GM19023 (cell line): ENCODE measurements around the gene CIDEA.

Experiments
- ATAC-seq: cut with Tn5 transposase; IDR thresholded peaks from one replicate; pipeline ENCODE4 v1.9.1; 2021; ENCODE audit warnings: mild to moderate bottlenecking, moderate library complexity; ENCODE audit not compliant: unreplicated experiment

CIDEA gene

DNA sequence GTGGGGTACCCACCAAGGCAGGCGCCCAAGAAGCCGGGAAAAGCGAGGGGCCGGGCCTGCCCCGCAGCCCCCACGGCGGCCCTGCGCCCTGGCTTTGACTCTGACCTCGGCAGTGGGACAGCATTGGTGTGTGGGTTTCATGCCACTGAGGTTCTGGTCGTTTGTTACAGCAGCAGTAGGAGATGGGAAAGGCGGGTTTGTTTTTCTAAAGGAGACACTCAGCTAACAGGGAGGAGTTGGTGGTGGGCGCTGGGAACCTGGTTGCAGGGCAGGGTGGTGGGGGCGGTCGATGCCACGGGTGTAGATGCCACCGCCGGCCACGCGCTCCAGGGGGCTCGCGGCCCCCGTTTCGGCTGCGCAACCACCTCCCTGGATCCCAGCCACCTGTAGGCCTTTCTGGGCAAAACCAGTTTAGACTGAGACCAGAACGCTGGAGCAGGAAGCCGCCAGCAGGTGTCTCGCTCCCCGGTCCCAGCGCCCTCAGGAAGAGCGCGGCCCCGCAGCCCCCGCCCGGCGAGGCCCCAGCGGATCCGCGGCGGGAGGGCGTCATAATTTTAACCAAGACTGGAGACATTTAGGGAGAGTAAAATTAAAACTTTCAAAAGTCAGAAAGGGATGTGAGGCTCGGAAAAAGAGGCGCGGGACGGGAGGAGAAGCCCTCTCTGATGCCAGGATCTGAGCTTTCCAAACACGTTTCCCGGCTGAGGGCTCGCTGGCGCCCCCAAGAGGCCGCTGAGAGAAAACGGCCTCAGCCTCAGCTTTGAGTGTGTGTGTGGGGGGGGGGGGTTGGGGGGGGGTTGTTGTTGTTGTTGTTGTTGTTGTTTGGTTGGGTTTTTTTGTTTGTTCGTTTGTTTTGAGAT is 17.4 kb downstream of the CIDEA start:
- peak; percentile 82 for ATAC-seq

DNA sequence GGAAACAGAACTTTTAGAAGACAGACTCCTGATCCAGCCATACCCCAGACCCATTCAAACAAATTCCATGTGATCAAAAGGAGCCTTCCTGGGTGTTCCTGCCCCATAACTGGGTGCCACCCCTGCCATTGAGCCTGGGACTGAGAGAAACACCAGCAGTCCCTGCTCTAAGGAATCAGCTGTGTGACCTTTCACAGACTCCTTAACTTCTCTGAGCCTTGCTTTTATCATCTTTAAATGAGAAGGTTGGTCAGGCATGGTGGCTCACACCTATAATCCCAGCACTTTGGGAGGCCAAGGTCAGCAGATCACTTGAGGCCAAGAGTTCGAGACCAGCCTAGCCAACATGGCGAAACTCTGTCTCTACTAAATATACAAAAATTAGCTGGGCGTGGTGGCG is 20.6 kb downstream of the CIDEA start:
- ATAC-seq = no peak

DNA sequence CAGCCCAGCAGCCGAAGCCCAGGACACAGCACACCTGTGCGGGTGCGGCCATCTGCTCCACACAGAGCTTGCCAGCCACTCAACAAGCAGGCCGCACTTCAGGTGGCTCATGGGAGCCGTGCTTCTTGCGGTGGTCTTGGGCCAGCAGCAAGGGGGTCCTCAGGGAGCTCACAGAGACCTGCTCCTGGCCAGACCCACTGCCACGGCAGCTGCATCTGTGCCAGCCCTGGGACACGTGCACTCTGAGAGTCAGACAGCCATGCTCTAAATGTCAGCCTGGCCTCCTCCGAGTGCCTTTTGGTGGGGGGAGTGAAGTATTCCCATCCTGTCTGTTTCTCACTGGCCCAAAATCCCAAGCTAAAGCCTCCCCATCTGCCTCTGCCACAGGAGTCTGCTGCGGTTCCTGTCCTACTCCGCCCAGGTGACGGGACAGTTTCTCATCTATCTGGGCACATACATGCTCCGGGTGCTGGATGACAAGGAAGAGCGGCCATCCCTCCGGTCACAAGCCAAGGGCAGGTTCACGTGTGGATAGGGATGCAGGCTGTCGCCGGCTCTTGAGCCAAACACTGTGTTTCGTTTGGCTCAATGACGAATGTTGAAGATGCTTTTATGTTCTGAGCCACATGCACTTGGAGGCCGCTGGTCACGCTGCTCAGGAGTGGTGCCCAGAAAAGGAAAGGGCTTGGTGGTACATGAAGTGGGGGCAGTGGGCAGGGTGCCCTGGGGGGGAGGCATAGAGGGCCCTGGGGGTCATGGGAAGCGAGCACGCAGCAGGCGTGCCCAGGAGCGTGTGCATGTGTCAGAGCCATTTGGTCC is 22.8 kb downstream of the CIDEA start:
- ATAC-seq = no peak

DNA sequence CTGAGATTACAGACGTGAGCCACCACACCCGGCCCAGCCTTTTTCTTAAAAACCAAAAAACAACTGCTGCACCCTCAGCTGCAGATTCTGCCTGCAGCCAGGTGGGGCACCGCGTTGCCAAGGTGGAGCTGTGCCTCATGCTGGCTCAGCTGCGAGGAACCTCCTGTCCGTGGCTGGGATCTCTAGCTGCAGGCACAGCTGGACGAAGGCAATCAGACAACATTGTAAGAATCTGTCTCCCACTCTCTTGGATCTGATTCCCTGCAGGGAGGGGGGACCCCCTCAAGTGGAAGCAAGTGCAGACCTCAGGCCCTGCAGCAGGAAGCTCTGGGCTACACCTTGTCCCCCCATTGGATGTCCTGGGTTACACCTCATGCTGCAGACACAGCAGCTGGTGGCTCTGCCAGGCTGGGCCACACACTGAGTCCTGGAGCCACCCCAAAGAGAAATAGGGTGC is 24.1 kb downstream of the CIDEA start:
- no peak for ATAC-seq

DNA sequence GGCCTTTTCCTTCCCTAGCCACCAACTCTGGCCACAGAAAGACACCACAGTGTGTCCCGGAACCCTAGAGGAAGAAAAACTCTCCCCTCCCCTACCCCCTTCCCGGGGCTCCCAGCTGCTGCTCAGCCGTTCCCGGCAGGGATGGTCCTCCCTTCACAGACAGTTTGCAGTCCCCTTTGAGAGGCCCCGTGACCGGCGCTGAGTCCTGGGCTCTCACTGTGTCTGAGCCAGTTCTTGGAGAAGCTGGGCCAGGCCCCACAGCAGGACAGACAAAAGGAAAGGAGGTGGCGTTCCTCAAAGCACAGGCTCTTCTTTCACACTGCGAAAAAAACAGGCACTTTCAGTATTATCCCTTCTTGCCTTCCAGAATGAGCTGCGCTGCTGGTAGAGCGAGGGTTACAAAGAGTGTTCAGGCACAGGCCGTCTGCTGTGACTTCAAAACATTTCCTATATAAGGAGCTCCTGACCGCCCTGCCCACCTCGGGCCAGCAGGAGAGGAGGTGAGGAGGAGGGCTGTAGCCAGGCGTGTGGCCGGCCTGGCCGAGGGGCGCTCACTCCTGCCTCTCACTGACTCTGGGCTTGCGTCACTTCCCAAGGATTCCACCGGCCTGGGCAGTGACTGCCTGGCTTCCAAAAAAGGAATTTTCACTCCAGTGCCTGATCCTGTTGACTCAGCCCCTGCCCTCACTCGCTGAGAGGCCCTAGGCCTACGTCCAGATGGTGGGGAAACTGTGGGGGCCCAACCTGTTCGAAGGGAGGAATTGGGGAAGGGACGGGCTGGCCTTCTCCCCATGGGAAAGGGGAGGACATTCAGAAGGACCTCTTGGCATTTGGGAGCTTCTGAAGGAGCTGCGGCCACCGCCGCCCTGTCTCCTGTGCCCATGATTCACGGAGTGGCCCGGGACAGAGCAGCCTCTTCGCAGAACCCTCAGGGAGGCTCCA is 24.9 kb downstream of the CIDEA start:
- ATAC-seq = no peak

DNA sequence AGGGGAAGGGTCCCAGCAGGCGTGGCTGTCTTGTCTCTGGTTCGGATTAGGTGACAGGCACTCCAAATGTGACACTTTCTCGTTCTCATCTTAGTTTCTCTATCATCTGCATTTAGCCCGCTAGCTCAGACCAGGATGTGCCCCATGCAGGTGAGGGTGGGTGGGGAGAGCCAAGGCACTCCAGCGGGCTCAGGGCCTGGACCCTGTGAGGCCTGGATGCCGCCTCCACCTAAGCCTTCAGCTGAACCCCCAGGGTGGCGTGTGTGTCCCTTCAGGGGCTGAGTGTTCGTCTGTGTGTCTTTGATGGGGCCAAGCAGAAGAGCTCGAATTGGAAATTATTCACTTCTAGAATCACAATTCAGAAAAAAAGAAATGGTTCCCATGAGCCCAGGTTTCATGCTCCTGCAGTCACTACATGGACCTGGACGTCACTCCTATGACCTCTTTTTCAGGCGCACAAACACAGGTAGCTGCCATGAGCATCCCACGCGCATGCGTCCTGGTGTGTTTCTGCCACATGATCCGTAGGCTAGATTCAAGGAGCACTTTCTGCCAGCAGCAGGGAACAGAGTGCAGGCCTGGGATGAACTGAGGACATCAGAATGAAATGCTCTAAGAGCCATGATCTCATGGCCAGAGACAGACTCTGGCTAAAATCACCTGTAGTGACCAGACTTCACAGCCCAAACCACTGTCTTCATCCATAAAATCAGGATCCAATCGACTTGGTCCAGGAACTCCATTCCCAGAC is 25.8 kb downstream of the CIDEA start:
- no peak for ATAC-seq

DNA sequence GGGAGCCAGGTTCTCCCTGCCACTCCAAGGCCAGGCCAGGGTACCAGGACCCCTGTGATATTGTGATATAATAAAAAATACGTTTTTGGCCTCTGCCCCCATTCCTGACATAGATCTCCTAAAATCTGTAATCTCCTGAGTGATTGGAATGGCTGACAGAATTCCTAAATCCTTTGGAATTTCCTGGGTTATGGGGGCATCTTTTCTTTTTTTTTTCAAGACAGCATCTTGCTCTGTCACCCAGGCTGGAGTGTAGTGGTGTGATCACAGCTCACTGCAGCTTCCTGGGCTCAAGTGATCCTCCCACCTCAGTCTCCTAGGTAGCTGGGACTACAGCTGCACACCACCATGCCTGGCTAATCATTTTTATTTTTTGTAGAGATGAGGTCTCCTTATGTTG is 27.7 kb downstream of the CIDEA start:
- ATAC-seq = no peak

DNA sequence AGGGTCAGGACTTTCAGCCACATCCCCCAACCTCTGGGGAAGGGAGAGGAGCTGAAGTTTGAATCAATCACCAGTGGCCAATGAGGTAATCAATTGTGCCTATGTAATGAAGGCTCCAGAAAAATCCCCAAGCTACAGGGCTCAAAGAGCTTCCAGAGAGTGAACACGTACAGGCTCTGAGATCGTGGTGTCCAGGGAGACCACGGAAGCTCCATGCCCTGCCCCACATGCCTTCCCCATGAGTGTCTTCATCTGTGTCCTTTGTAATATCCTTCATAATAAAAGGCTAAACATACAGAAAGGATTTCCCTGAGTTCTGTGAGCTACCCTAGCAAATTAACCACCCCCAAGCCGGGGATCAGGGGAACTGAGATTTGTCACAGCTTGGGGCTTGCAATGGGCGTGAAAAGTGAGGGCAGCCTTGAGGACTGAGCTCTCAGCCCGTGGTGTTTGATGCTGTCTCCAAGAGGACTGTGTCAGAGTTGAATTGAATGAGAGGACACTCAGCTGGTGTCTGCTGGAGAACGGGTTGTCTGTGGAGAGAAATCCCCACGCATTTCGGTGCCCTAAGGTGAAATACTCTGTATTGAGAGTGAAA is 28.4 kb downstream of the CIDEA start:
- ATAC-seq = no peak

DNA sequence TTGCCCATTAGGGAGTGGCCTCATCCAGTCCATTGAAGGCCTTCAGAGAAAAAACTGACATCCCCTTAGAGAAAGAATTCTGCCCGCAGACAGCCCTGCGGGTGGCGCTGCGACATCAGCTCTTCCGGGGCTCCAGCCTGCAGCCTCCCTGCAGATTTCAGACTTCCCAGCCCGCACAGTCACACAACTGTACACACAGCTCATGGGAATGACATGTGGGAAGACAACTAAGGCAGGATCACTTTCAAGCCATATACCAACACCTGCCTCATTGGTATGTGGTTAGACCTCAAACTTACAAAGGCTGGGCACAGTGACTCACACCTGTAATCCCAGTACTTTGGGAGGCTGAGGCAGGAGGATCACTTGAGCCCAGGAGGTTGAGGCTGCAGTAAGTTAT is 29.1 kb downstream of the CIDEA start:
- no peak for ATAC-seq

DNA sequence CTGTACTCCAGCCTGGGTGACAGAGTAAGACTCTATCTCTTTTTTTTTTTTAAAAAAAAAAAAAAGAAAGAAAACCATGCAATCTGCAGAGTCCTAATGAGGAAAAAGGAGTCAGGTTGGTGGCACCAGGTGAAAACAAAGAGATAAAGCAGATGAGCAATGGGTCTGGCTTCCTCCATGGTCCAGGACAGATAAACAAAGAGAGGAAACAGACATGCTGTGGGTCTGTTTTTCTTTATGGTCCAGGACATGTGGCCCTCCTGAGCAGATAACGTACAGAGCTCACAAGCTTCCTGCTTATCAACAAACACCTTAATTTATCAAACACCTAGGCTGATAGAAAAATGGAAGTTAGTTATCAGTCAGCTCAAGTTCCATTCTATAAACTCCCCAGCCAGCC is 29.5 kb downstream of the CIDEA start:
- no peak for ATAC-seq

DNA sequence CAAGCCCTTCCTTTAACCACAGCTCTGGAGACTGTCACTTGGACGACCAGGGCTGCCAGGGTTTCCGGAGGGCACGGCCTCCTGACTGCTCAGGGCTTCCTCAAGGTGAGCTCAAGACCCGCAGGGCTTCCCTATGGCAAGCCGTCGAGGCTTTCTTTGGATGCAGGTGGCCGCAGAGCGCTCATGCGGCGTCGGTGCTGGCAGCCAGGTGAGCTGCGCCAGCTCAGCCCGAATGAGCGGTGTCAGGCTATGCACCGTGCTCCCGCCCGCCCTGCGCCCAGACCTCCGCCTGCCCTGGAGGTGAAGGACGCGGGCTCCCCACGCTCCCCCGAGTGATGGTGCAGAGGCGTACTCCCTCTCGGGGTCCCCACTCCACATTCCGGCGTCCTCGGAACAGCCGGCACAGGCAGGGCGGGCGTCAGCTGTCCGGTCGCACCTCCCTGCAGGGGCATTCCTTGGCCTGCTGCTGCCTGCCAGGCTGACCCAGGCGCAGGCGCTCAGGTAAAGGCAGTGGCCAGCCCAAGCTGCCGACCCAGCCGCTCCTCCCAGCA is 33.0 kb downstream of the CIDEA start:
- no peak for ATAC-seq

DNA sequence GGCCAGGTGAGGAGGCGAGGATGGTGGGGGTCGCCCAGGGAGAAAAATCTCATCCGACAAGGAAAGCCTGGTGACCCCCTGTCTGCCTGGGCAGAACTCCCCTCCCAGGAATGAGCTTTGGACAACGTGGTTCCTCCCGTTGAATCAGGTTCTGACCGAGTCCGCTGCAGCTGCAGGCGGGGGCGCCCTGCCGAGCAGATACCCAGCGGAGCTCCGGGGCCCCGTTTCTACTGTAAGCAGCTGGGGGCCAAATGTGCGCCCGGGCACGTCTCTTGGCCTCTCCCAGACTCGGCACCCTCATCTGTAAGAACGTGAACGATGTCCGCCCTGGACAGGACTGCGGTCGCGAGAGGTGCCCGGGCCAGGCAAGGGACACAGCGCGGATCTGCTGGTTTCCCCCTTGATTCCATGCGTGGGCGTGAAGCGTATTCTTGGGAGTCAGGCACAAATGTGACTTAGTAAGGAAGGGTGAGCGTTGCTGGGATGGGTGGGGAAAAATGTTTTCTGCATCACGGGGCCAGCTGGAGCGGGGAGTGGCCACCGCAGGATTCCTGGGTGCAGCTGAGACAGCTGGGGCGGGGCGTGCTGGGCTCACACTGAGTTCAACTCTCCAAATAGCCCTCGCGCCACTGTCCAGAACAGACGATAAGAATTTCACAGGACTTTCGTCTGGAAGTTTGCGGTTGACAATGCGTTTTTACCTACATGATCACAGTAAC is 33.7 kb downstream of the CIDEA start:
- no peak for ATAC-seq

DNA sequence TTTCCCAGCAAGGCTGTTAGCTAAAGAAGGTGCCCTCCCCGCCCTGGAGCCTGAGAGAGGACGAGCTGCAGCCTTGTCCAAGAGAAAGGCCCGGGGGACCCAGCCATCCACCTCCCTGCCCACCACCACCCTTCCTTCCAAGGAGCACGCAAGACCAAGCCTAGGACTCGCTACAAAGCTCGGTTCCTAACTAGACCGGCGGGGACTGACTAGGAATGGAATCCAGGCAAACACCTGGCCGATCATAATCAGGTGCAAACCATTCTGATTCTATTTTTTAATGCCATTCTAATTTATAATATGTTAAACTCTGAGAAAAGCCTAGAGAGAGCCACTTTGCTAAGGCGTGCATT is 34.2 kb downstream of the CIDEA start:
- ATAC-seq = no peak

DNA sequence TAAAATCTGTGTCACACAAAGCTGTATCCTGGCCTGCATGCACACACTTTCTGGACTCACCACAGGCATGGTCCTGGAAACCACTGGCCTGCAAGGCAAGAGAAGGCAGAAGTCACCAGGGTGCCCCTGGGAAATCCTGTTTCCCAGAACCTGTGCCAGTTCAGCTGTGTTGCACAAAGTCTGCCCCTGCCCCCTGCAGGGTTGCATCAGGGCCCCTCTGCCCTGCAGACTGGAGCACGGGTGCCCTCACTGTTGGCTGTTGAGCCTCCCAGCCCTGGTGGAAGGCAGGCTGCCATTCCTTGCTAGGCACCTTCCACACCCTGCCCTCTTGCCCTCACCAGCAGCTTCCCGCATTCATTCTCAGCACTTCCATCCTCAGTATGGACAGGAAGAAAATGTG is 35.9 kb downstream of the CIDEA start:
- no peak for ATAC-seq

DNA sequence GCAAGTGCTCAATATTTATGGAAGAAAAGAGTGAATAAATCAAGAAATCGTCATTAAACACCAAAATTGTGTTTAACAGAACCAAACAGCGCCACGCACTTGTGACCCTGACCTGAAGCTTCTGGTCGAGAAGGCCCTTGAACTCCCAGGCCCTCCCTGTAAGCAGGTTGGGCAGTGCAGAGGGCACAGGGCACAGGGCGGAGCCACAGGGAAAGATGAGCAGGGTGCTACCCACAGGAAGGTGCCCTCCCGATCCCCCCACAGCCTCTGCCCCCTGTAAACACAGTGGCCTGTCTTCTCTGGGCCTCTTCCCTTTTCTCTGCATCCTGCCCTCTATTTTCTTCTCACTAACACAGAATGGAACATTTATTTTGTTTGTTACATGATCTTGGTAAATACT is 37.0 kb downstream of the CIDEA start:
- no peak for ATAC-seq

DNA sequence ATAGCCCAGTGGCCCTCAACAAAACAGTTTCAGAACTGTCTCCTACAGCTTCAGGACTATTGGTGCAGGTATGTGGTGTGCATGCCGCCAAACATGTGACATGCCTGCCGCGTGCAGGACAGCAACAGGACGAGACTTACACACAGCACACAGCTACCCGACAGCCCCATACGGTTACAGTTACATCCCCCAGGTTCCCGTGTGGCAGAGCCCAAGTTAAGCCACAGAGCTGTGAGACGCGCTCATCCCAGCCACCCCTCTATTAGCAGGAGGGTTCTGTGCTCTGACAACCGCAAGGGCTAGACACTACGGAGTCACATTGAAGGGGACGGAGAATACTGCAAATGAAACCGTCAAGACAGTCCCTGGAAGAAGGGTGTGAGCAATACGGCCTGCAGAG is 37.5 kb downstream of the CIDEA start:
- no peak for ATAC-seq

DNA sequence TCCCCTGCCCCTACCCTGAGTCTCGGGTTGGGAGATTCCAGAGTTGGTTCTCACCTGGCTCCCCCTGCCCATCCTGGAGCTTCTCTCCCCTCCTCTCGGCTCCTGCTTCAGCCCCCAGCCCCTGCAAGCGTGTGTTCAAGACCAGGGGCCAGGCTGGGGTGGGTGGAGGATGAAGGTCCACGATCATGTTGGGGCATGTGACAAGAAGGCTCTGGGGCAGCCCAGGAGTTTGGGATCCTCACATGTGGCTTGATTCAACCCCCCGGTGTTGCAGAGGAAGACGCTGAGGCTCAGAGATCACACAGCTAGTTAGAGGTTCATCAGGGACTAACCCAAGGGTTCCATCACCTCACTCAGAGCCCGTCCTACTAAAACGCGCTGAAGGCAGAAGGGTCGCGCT is 39.7 kb downstream of the CIDEA start:
- ATAC-seq = no peak

DNA sequence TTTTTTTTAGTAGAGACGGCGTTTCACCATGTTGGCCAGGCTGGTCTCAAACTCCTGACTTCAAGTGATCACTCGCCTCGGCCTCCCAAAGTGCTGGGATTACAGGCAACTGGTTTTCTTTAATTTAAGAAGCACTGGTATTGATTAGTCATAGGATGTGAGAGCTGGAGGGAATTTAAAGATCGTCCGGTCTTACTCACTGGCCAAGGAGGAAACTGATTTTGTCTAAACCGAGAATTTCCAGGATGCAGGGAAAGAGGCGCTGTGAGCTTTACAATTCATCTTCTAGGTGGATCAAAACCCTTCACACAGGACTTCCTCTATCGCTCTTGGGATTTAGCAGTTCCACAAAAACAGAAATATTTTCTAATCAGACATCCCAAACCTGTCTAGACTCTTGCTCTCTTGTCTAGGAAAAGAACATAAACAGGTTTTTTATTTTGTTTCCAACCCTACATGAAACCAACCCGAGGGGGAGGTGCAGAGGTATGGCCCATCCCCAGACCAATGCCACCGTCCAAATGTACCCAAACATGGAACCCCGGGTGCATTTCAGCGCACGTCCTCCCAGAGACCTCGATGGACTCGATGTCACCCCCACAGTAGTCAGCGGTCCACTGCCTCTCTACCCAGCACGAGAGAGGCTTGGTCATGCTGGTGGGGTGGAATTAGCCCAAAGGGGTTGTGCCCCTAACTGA is 41.4 kb downstream of the CIDEA start:
- no peak for ATAC-seq

DNA sequence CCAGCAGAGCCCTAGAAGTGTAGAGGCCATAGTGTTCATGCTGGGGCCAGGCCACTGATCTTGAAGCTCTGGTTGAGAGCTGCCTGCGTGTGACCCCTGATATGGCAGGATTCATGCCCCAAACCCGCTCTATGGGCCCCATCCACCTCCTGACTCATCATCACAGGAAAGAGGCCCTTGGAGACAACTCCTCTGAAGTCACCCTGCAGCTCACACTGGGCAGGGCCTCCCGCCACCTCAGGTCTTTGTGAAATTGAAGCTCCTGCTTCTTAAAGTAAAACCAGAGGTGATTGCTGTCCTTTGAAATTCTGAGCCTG is 41.9 kb downstream of the CIDEA start:
- ATAC-seq = no peak
